Loucy (cell line): ENCODE results near the gene KCNJ12.
"Not testable (repeated sequence)": the region's sequence is repeated elsewhere in the genome, so short reads cannot be mapped to it uniquely, and the experiment has no call there.

ENCODE experiments used
- H2AFZ ChIP-seq: fragments of 200-600 bp; sonication (generic); 2 replicates; pipeline ENCODE4 v1.6.0; 2016; ENCODE audit warnings: antibody characterized with exemption, mild to moderate bottlenecking, low read length, moderate library complexity
- H3F3A ChIP-seq: fragments of 200-600 bp; 2 replicates; pipeline ENCODE4 v1.6.0; 2016; ENCODE audit warnings: antibody characterized with exemption, low read depth, mild to moderate bottlenecking
- H3K27me3 ChIP-seq: fragments of 200-600 bp; sonication (generic); 2 replicates; pipeline ENCODE4 v1.6.1; 2014; ENCODE audit warnings: low read length, mild to moderate bottlenecking; ENCODE audit not compliant: insufficient read depth, poor library complexity, severe bottlenecking
- H3K36me3 ChIP-seq: fragments of 200-600 bp; sonication (generic); 2 replicates; pipeline ENCODE4 v1.6.1; 2016; ENCODE audit warnings: low read length; ENCODE audit not compliant: insufficient read depth
- H3K4me1 ChIP-seq: fragments of 200-600 bp; sonication (generic); 2 replicates; pipeline ENCODE4 v1.5.1; 2014; ENCODE audit warnings: low read length, mild to moderate bottlenecking; ENCODE audit not compliant: insufficient read depth, poor library complexity, severe bottlenecking
- H3K4me2 ChIP-seq: fragments of 200-600 bp; sonication (generic); 2 replicates; pipeline ENCODE4 v1.6.0; 2014; ENCODE audit warnings: antibody characterized with exemption, low read length, low read depth, mild to moderate bottlenecking; ENCODE audit not compliant: poor library complexity, severe bottlenecking
- H3K4me3 ChIP-seq: fragments of 200-600 bp; sonication (generic); 2 replicates; pipeline ENCODE4 v1.5.1; 2014; ENCODE audit warnings: low read length, mild to moderate bottlenecking, mixed read lengths; ENCODE audit not compliant: poor library complexity, severe bottlenecking
- H3K79me2 ChIP-seq: fragments of 200-600 bp; sonication (generic); 2 replicates; pipeline ENCODE4 v1.6.1; 2014; ENCODE audit warnings: low read length; ENCODE audit not compliant: insufficient read depth
- H3K9ac ChIP-seq: fragments of 200-600 bp; sonication (generic); 2 replicates; pipeline ENCODE4 v1.6.0; 2014; ENCODE audit warnings: mild to moderate bottlenecking, low read depth, low read length, moderate library complexity; ENCODE audit not compliant: poor library complexity, severe bottlenecking
- H3K9me2 ChIP-seq: fragments of 200-600 bp; sonication (generic); replicated peaks from 2 replicates; pipeline ENCODE4 v1.6.1; 2016; ENCODE audit warnings: low read depth, low read length, mixed read lengths
- H3K9me3 ChIP-seq: fragments of 200-600 bp; sonication (generic); 2 replicates; pipeline ENCODE4 v1.6.1; 2014; ENCODE audit warnings: mild to moderate bottlenecking, antibody characterized with exemption, low read length, low read depth; ENCODE audit not compliant: insufficient read depth
- H4K20me1 ChIP-seq: fragments of 200-600 bp; sonication (generic); 2 replicates; pipeline ENCODE4 v1.6.0; 2014; ENCODE audit warnings: antibody characterized with exemption, low read length, mild to moderate bottlenecking; ENCODE audit not compliant: insufficient read depth, poor library complexity, severe bottlenecking
- EZH2phosphoT487 ChIP-seq: fragments of 200-600 bp; IDR thresholded peaks from 2 replicates; pipeline ENCODE4 v1.6.1; 2018; ENCODE audit warnings: antibody characterized with exemption, mild to moderate bottlenecking, moderate library complexity, borderline replicate concordance
- TF ChIP-seq, protein P1 (sequence below): fragments of 200-600 bp; sonication (generic); conservative IDR thresholded peaks from 2 replicates; pipeline ENCODE4 v1.5.1; 2014; ENCODE audit warnings: mild to moderate bottlenecking, antibody characterized with exemption, low read length

The KCNJ12 gene

DNA sequence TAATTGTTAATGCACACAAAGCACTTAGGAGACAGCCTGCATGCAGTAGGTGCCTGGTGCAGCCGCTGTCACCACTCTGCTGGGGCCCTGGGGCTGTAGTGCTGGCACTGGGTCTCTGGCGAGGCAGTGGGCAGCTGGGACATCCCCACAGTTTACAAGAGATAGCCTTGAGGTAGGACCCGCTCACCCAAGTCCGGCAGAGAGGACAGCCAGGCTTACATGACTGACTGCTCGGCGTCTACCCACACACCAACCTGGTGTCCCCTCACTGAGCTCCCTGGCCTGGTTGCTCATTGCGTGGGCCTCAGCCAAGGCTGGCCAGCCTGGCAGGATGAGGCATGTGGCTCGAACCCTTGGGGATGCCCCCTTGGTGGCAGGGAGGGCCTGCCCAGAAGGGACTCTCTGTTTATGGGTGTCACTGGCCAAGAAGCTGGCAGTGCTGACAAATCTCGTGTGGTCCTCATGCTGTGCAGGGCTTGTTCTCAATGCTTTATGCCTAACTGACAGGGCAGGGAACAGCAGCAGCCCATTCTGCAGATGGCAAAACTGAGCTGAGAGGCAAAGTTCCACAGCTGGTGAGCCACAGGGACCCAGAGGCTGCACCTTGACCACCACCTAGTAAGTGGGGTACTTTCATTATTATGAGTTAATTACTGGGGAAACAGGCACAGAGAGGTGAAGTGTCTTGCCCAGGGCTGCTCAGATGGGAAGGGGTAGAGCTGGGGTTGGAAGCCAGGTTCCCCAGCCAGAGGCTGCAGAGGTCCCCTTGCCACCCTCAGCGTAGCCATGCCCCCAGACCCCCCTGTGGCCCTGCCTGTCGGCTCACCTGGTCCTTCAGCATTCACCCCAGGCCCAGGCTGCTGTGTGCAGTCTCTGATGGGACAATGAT, 32.9 kb upstream of the KCNJ12 start:
- H3K9me2 ChIP-seq, H3K9me3 ChIP-seq, H3K79me2 ChIP-seq, H2AFZ ChIP-seq, H3K9ac ChIP-seq, H3K4me3 ChIP-seq, H3K4me2 ChIP-seq, H3K36me3 ChIP-seq, H4K20me1 ChIP-seq, H3K27me3 ChIP-seq, H3K4me1 ChIP-seq, H3F3A ChIP-seq: not testable (repeated sequence)

DNA sequence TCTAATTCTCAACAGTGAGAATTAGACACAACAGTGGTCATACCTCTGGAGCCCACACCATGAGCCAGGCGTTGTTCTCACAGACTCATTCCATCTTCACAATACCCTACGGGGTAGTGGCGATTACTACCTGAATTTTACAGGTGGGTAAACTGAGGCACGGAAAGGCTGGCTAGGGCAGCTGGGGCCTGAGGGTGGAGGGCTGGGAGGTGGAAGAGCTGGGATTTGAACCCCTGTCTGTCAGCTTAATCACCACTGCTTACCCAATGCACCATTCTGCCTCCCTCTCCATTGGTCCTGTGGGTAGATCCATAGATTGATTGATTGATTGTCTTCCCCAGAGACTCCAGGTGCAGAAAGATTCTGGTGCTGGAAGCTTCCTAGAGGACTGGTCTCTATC, 31.4 kb upstream of the KCNJ12 start:
- not testable (repeated sequence) for H3K79me2 ChIP-seq, H3K27me3 ChIP-seq

DNA sequence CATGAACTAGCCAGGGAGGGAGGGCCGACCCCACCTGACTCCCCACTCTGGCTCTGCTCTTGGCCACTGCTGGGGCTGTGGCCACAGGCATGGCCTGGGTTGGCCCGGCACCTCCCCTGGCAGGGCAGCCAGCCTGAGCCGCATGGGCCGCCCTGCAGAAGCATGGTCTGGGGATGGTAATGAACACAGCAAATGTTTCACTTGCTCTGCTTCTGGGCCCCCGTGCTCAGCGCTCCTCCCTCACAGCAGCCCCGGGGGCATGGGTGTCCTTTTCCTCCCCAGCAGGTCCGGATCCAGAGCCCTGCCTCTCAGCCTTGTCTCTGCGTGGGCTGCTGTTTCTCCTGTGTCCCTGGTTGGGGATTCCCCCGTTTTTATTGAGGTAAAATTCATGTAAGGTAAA, 30.9 kb upstream of the KCNJ12 start:
- H3K36me3 ChIP-seq, result no peaks in the 10 kb centered on the region
- H3K9me2 ChIP-seq, result no peaks in the 10 kb centered on the region
- no peaks in the 10 kb centered on the region for H3K27me3 ChIP-seq
- H3K4me1 ChIP-seq, result no peaks in the 10 kb centered on the region
- no peak overlapping the region for H3K9ac ChIP-seq
- H2AFZ ChIP-seq, result no peak overlapping the region
- no peaks in the 10 kb centered on the region for H3F3A ChIP-seq
- no peaks in the 10 kb centered on the region for H4K20me1 ChIP-seq
- no peak overlapping the region for H3K4me2 ChIP-seq
- H3K79me2 ChIP-seq, result no peaks in the 10 kb centered on the region
- H3K4me3 ChIP-seq, result no peak overlapping the region
- no peaks in the 10 kb centered on the region for H3K9me3 ChIP-seq
- TF ChIP-seq EZH2phosphoT487, result no peak
- TF ChIP-seq, protein P1, sequence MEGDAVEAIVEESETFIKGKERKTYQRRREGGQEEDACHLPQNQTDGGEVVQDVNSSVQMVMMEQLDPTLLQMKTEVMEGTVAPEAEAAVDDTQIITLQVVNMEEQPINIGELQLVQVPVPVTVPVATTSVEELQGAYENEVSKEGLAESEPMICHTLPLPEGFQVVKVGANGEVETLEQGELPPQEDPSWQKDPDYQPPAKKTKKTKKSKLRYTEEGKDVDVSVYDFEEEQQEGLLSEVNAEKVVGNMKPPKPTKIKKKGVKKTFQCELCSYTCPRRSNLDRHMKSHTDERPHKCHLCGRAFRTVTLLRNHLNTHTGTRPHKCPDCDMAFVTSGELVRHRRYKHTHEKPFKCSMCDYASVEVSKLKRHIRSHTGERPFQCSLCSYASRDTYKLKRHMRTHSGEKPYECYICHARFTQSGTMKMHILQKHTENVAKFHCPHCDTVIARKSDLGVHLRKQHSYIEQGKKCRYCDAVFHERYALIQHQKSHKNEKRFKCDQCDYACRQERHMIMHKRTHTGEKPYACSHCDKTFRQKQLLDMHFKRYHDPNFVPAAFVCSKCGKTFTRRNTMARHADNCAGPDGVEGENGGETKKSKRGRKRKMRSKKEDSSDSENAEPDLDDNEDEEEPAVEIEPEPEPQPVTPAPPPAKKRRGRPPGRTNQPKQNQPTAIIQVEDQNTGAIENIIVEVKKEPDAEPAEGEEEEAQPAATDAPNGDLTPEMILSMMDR, result no peak

More for the DNA sequence above, 31.4 kb upstream of the KCNJ12 start:
- H3K4me3 ChIP-seq, H4K20me1 ChIP-seq, H3K9me2 ChIP-seq, H2AFZ ChIP-seq, H3K36me3 ChIP-seq, H3K4me2 ChIP-seq, H3F3A ChIP-seq, H3K9me3 ChIP-seq, H3K4me1 ChIP-seq, H3K9ac ChIP-seq: not testable (repeated sequence)

DNA sequence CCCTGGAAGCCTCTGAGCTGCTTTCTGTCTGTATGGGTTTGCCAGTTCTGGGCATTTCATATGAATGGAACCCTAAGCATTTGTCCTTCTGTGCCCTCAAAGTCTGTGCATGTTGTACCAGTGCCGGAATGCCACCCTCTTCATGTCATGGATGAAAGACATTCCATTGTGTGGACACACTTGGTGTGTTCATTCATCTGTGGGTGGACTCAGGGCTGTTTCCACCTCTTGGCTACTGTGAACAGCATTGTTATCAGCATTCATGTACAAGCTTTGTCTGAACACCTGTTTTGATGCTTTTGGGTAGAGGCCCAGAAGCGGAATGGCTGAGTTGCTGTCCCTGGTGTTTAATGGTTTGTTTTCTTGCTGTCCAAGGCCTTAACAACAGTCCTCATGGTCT, 30.1 kb upstream of the KCNJ12 start:
- not testable (repeated sequence) for H2AFZ ChIP-seq, H3K4me2 ChIP-seq, H3K4me1 ChIP-seq, H3K27me3 ChIP-seq, H3F3A ChIP-seq, H3K9me2 ChIP-seq, H3K4me3 ChIP-seq, H3K9me3 ChIP-seq, H4K20me1 ChIP-seq, H3K9ac ChIP-seq, H3K36me3 ChIP-seq, H3K79me2 ChIP-seq

DNA sequence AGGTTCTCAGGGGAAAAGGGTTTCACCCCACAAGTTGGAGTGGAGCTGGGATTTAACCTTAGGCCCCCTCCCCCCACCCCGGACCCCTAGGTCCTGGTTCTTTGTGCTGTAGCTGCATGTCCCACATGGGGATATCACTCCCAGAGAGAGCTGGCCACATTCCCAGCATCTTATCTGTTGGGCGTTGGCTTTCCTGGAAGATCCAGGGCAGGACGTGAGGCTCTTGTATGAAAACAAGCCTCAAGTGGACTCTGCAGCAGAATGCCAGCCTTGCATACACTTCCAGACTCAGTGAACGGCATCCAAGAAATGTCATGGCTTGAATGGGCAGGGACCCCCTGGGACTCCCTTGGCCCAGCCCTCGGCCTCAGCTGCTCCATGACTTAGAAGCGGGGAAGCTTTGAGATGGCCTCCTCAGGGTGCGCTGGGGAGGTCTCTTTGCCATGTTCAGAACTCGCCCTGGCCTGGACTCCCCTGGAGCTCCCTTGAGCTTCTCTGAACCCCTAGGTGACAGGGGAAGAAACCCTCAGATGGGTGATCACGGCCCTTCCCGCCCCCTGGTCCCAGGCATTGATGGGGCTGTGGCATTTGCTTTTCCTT, 29.4 kb upstream of the KCNJ12 start:
- H3K4me2 ChIP-seq, H2AFZ ChIP-seq, H3K36me3 ChIP-seq, H3F3A ChIP-seq, H3K4me3 ChIP-seq, H3K4me1 ChIP-seq, H3K9me3 ChIP-seq, H3K27me3 ChIP-seq, H3K9ac ChIP-seq, H4K20me1 ChIP-seq, H3K9me2 ChIP-seq, H3K79me2 ChIP-seq: not testable (repeated sequence)

DNA sequence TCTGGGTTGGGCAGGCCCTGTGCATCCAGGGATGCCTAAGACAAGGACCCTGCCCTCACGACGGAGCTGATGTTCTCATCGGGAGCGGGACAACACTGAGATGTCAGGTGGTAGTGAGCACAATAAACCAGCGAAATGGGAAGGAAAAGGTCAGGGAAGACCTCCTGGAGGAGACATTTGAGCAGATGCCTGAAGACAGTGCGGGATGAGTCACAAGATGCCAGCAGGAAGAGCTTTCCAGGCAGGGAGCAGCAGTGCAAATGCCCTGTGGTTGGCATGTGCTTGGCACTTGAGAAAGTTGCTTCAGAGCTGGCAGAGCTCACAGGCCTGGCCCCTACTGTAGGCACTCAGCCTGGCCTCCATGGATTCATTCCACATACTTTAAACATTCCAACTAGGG, 28.5 kb upstream of the KCNJ12 start:
- H3K4me3 ChIP-seq, H3K9me3 ChIP-seq, H3K9ac ChIP-seq, H3K4me2 ChIP-seq, H3F3A ChIP-seq, H4K20me1 ChIP-seq, H3K27me3 ChIP-seq, H2AFZ ChIP-seq, H3K4me1 ChIP-seq, H3K9me2 ChIP-seq, H3K79me2 ChIP-seq, H3K36me3 ChIP-seq: not testable (repeated sequence)
